ENCODE measurements around the gene NEK3.

NEK3 gene

DNA sequence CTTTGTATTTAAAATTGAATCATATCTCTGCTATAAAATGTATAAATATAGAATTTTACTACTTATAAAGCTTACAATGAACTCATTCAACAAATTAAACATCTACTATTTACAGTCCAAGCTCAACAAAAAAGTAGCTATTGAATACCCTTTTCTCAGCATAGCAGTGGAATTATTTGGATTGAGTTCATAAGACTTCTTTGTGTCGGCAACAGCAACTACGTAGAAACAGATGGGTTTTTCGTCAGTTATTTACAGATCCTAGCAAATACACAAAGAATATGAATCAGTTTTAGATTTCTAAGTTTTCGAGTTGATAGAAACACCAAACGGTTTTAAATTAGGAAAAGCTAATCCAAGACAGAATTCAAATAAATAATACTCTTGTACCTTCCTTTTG is 10.4 kb upstream of the NEK3 start:
- no peak for DNase-seq (ENCODE audit: low read depth)

DNA sequence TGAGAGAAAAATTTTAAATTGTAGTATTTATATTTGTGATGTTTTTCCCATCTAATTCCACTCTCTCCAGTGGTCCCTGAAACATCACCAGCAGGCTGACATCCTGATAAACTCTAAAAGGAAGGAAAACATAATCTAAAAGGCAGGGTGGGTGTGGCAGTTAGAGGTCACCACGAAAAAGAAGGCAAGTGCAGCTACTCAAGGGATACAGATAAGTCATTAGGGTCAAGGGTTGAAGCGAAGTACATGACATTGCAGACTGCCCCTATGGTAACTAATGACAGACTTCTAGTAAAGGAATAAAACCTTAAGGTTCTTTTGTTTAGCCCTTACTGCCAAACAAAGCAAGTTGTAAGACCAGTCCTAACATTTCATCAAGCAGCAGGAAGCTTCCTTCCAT is 6.0 kb upstream of the NEK3 start:
- no peak for DNase-seq (ENCODE audit: low read depth)

DNA sequence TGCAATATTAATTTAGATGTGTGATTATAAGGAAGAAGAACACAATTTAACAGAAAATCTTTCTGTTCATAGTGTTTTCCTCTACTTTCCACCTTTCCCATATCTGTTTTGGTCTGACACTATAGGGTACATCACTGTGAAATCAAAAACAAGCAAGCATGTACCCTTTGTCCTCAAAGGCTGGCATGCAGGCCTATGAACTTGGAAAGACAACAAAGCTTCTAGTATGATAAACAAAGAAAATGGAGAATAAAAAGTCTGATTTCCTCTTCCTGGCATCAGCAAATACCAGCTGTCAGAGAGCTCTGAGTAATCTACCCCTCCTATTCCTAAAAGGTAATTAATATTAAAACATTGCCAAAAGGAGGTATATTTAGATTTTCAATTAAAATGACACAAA is 5.6 kb upstream of the NEK3 start:
- DNase-seq (ENCODE audit: low read depth): no peak

DNA sequence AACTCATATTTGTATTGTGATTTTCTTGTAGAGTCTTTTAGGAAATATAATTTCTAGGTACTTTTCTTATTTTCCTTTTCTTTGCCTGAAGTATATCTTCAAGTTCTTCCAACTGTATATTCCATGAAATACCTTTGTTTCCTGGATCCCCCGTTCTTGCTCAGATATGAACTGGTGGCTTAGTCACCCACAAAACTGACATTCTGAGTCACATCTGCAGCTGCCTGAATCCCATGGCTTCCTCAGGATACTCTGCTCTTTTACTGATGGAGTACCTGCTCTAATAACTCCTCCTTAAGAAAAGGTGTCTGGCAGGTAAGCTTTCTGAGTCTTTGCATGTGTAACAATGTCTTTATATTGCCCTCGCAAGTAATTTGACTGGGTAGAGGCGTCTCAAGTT is 4.5 kb upstream of the NEK3 start:
- peak; percentile 1 for DNase-seq (ENCODE audit: low read depth)

DNA sequence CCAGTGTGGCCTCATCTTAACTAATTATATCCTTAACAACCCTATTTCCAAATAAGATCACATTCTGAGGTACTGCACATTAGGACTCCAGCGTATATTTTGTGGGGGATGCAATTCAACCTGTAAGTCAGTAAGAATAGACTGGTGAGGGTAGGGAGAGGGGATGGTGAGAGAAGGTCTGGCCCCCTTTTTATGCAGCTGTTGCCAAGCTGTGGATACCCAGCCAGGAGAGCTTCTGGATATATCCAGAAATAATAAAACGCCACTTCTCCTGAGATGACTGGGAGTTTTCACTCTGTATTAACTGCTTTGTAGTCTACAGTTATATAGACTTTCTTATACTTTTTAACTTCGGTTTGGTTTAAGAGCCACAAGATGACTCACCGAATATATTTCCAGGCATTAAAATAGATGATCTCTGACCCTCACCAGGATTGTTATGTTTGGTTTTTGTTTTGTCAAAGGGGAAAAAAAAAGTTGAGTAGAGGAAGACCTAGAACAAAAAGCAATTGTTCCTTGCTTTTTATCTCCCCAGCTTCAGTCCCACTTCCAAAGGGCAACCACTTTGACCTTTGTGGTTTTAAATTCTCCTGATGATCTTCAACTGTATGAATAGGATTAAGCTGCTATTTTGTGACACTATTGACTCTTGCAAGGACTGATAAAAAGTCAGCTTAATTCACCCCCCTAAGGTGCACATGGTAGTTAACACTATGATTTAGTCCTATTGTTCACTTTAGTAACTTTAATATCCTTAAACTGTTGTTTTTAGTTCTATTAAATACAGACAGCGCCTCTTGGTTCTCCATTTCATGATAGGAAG is 3.1 kb upstream of the NEK3 start:
- DNase-seq (ENCODE audit: low read depth): peak; percentile 69

DNA sequence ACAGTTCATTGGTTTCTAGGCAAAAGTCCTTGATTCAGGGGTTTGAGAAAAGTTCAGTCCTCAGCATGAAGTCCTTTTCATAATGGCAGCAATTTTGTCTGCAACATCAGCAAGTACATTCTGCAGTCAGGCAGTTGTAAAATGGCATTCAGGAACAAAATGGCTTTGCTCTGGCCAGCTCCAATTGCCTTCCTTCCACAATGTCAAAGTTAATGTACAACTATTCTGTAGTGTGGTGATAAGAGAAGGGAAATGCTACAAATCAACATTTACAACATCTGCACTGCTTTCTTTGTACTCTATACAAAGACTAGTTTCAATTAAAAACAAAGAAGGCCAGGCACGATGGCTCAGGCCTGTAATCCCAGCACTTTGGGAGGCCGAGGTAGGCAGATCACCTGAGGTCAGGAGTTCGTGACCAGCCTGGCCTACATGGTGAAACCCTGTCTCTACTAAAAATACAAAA is 1.8 kb upstream of the NEK3 start:
- no peak for DNase-seq (ENCODE audit: low read depth)

DNA sequence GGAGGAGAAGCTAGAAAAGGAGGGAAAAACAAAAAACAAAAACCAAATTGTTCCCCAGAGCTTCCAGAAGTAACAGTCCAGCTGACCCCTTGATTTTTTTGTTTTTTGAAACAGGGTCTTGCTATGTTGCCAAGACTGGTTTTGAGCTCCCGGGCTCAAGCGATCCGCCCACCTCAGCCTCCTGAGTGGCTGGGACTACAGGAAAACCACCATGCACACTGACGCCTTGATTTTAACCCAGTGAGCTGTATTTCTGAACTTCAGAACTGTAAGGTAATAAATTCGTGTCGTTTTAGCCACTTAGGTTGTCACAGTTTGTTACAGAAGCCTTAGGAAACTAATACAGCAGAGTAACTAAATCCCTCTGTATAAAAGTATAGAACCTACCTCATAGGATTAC is 1.1 kb upstream of the NEK3 start:
- no peak for DNase-seq (ENCODE audit: low read depth)

DNA sequence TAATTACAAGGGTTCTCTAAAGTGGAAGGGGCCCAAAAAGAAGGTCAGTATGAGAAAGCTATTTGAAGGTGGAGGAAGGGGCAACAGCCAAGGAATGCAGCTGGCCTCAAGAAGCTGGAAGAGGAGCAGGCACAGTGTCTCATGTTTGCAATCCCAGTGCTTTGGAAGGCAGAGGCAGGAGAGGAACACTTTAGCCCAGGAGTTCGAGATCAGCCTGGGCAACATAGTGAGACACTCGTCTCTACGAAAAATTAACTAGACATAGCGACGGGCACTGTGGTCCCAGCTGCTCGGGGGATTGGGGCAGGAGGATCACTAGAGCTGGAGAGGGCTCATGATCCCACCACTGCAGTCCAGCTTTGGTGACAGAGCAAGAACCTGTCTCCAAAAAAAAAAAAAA is 656 bp upstream of the NEK3 start:
- no peak for DNase-seq (ENCODE audit: low read depth)

DNA sequence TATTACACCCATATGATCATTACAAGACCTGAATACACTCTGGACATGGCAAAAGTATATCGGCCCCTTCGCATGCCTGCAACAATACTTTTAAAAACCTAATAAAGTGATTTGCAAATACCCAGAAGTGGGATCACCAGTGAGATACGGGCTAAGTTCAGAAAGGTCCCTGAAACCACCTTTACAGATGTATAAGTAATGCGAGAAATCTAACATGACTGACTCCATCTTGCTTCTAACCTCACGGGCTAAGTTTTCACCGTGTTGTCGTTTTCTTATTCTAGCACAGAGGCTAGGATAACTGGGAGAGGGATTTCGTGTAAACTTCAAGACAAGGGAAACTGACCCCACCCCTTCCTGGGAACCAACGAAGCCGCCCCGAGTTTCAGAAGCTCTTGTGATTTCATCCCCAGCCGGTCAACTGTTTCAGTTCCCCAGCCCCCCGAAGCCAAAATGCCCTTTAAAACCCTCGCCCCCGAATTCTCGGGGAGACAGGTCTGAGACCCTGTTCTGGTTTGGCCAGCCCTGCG is 703 bp downstream of the NEK3 start:
- DNase-seq (ENCODE audit: low read depth): peak; percentile 55

DNA sequence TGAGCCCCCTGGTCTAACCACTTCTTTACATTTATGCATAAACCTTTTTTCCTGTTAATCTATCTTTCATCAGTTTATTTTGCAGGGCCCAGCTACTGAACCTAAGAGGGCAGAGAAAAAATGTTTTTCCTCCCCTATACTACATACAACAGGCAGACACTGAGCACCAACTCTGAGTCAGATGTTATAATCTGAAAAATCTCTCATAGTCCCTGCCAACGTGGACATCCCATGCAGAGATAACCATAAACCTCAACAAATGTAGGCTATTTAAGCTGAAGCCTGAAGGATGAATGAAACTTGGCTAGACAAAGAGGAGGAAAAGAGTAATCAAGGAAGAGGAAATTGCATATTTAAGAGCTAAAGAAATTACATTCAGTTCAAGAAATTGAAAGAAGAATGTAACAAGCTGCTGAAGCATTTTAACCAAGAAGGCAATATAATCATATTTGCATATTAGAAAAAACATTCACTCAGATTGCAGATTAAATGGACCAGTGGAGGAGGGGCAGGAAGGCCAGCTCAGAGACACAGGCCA is 2.6 kb downstream of the NEK3 start:
- DNase-seq (ENCODE audit: low read depth): peak; percentile 73

DNA sequence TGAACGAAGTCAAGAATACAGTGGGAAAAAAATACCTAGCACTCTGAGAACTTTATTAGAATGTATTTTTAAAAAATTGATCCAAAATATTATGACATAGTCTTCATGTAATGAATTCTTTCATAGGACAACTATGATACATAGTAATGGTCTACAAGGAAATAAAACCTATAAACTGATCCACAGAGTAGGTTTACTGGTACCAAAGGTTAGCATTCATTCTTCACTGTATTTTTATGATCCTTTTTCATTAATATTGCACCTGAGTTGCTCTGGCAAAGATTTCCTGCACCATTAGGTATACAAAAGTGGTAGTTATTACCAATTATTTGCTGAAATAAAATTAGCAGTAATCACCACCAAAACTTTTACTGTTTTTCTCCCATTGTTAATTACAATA is 4.2 kb downstream of the NEK3 start:
- DNase-seq (ENCODE audit: low read depth): no peak

DNA sequence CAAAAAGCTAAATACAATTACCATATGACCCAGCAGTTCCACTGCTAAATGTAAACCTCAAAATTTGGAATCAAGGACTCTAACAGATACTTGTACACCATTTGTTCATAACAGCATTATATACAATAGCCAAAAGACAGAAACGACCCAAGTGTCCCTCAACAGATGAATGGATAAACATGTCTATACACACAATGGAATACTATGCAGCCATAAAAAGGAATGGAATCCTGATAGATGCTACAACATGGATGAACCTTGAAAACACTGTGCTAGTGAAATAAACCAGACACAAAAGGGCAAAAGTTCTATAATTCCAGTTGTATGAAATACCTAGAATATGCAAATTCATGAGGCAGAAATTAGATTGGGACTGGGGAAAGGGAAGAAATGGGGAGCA is 12.2 kb downstream of the NEK3 start:
- no peak for DNase-seq (ENCODE audit: low read depth)

DNA sequence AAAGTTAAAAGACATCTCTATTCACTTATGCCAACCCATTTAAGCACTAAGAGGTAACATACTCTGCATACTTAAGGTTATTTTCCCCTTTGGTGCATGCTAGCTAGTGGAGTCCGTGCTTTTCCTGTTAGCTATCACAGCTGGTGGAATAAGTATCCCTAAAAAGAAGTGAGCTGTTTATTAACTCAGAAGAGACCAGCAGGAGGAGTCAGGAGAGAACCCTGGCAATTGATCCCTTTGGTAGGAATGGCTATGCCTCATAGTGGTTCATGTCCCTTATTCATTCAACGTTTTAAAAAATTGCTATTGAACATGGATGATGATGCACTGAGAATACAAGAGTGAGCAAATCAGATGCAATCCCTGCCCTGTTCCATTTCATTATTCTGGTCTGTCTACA is 18.1 kb downstream of the NEK3 start:
- DNase-seq (ENCODE audit: low read depth): no peak

DNA sequence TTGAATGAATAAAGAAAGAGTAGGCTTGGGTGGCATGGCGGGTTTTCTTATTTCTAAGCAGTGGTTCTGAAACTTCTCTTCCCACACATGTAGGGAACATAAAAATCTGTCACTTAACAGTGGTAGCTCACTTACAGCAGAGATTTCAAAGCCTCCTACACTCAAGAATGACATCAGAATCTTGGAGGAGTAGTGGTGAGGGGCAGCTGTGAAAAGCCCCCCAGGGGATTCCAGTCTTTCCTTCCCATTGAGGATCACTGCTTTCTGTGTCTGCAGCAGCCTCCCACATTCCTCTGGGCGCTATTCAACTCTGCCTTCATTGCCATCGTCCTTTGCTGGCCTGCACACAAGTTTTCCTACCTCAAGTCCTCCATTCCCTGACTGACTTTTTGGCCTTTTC is 21.9 kb downstream of the NEK3 start:
- no peak for DNase-seq (ENCODE audit: low read depth)

DNA sequence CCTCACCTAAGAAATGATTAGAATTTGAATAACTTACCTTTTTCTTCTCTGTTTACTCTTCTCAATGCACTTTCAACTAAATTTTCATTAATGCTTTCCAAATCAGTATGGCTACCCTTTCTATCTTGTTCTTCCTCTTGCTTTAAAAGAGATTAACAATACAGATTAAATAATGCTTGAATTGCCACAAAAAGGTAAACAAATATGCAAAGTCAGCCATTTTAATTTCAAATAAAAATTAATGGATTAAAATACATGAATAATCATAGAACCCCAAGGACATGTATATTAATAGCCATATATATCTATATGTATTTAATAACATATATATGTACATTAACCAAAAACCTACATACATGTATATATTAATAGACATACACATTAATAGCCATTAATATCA is 22.6 kb downstream of the NEK3 start:
- DNase-seq (ENCODE audit: low read depth): no peak

DNA sequence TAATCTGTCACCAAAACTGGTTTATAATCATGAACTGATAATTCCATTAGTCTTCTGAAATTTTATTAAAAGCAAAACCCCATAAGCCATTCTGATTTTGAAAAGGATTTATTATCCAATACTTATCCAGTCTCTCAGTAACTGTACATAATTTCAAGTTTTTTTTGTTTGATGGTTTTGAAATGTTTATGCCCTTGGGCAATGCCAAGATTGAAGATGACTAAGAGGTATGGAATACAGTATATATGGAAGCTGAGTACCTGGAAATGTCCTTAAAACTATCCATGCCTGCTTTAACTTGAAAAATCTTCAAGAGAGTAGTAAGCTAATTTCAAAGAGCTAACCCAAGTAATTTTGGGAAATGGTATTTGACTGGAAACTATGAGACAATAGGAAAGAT is 28.8 kb downstream of the NEK3 start:
- DNase-seq (ENCODE audit: low read depth): no peak

DNA sequence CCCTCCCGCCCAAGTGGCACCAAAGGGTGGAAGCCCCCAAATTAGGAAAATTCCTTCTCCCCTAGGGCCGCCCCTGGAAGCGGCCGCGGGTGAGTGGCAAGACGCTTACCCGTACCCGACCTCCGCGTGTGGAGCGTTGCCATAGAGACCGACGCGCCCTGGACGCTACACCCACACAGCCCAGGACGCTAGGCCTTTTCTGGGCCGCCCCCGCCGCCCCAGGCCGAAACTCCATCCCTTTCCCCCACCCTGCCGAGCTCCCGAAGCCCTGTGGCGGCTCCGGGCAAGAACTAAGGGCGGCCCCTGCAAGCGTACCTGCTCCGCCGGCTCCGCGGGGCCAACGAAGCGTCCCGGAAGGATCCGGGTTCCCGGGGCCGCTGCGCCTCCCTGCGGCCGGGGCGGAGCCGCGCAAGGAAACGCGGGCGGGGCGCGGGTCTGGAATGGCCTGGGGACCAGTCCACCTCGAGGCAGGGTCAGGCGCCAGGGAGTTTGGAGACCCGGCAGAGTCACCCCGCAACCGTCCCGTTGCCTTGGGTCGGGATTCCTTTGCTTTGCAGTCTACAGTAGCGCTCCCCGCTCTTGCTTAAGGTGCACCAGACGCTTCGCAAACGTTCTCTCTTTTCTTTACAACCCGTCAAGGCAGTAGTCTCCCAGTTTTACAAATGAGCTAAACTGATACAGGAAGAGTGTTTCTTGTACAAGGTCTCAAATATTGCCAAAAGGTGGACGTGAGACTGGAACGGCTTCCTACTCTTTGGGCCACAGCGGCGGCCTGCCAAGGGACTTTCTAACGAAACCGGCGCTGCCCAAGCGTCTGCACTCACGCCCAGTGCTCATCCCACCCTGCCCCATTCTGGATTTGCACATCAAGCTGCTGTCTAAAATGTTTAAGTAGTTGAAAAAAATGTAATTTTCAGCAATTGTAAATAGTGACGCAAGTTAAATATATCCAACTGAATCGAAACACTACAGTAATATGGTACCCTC is 30.4 kb downstream of the NEK3 start, which contains the start of gene NEK5:
TSS of gene NEK5 (minus strand) at position 360 of the 987 bp plus-strand sequence. CDS start 1,591 bp downstream, outside the sequence.
- peak; percentile 60 for DNase-seq (ENCODE audit: low read depth)

DNA sequence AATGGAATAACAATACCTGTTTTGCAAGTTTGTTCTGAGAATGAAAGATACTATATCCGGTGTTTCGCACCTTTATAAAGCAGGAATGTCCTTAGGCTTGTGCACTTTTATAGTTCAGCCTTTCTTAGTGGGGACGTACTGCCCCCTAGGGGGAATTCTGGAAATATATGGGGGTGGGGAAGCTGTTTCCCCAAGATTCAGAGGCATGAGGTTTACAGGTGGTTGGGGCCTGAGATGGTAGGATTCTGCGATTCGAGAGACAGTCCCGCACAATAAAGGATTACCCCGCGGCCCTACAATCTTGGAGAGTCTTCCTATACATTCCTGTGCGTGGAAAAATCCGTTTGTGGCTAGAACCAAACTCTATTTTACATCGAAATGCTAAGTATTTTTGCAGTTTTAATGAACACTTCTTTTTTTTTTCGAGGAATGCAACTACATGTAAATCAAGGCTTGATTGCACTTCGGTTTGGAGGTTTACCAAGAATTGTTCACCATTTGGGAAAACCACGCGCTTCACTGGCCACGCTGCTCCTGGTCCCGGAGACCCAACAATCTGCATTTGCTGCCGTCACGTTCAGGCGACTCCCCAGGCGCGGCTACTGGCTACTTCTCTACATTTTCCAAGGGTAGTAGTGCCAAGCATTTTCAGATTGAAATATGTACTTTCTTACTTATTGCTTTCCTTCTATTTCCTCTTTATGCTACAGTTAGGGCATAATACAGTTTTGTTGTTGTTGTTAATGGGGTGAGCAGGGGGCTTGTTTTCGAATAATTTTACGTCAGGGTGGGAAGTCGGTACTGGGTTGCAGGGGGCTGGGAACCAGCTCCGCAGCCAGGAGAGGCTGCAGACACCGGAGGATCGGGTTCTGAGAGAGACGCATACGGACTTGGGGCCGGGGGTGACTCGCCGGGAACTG is 31.4 kb downstream of the NEK3 start:
- peak; percentile 62 for DNase-seq (ENCODE audit: low read depth)

DNA sequence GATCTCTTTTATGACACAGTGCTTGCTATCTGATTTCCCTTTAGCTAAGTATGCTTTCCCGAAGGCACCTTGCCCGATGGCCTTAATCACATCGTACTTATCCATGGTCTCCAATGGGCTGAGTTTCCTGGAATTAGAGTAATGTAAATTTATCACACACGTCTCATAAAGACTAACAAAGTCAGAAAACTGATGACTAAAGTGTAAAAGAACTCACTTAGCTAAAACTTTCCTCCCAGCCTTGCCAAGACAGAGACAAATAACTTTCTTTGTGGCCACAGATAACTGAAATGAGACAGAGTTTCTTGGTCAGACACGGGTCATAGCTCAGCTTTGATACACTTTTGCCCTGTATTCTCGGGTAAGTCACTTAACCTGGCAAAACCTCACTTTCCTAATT is 32.0 kb downstream of the NEK3 start:
- DNase-seq (ENCODE audit: low read depth): no peak

DNA sequence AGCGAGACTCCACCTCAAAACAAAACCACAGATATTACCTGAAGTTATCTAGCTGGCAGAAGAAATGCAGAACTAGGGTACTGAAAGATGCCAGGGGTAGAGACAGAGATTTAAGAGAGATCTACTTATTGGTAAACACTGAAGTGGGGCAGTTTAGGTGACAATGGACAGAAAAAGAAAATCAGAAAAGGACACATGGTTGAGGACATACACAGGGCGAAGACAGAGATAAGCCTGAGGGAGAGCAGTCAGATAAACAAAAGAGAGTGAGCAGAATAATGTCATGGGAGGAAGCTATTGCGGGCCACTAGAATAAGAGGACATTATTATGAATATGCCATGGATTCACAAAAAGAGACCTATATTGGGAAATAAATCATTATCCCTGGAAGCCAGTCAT is 33.9 kb downstream of the NEK3 start:
- no peak for DNase-seq (ENCODE audit: low read depth)

DNA sequence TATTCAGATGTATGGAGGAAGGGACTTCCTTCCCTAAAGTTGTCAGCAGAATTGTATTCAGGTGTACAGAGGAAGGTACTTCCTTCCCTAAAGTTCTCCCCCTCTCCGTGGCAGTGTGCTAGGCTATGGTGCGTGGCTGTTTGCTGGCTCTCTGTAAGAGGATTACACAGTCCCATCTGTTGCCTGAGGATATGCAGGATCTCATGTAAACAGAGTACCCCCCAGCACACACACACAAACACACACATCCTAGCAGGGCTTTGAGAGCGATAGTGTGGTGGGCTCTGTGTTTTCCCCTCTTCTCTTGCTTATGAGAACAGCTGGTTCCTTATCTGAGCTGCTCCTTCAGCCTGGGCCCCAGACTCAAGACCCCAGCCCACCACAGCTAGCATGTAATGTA is 40.8 kb downstream of the NEK3 start:
- no peak for DNase-seq (ENCODE audit: low read depth)
